Measurements from ENCODE around the gene NCKAP5.

Gene NCKAP5

DNA sequence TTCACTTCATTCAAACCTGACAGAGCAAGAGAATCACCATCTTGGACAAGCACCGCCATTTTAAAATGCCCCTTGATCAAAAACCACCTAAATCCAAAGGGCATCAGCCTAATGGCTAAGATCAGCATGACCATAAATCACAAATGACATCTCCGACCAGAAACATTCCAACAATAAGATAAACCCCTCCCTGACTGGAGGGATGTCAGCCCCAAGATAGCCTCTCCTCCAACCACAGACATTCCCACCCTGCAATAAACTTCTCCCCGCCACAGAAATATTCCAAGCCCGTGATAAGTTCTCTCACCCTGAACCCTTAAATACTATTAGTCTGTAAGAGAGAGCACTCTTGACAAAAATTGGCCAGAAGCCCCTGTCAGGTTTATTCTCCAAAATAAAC lies 876.7 kb downstream of the NCKAP5 start:
- TF ChIP-seq, protein P1, sequence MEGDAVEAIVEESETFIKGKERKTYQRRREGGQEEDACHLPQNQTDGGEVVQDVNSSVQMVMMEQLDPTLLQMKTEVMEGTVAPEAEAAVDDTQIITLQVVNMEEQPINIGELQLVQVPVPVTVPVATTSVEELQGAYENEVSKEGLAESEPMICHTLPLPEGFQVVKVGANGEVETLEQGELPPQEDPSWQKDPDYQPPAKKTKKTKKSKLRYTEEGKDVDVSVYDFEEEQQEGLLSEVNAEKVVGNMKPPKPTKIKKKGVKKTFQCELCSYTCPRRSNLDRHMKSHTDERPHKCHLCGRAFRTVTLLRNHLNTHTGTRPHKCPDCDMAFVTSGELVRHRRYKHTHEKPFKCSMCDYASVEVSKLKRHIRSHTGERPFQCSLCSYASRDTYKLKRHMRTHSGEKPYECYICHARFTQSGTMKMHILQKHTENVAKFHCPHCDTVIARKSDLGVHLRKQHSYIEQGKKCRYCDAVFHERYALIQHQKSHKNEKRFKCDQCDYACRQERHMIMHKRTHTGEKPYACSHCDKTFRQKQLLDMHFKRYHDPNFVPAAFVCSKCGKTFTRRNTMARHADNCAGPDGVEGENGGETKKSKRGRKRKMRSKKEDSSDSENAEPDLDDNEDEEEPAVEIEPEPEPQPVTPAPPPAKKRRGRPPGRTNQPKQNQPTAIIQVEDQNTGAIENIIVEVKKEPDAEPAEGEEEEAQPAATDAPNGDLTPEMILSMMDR (conservative IDR thresholded peaks at IDR 0.05; ENCODE audit: control insufficient read depth, insufficient read depth, low read depth, low read length): no peak
- no peak for DNase-seq (ENCODE audit: low read depth)
- no peak overlapping the region for H3K4me3 ChIP-seq (ENCODE audit: control insufficient read depth, low read depth, low read length)

DNA sequence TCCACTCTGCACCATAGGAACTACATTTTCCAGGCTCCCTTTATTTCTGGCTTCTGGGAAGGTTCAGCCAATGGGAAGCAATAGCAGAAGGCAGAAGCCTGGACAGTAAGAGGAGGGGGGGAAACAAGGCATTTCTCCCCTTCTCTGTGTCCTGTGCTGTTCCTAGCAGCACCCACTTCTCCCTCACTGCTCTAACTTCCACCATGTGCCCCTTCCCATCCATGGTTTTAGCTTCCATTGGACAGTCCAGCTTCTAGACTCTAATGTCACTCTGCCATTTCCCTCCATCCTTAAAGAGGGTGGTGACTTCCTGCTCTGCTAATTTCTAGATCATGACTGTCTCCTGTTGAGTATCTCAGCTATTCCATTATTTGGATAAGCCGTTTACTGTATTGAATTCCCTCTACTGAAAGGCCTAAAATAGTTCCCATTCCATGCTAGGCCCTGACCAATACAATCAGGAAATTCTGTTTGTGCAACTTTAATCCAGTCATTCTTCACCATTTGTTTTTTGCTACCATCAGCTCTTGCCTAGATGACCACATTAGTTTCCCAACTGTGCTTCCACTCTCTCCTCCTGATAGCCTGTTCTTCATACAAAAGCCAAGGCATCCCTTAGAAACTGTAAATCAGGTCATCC lies 877.5 kb downstream of the NCKAP5 start:
- no peak overlapping the region for H3K4me3 ChIP-seq (ENCODE audit: control insufficient read depth, low read depth, low read length)
- DNase-seq (ENCODE audit: low read depth): no peak
- TF ChIP-seq, protein P1 (conservative IDR thresholded peaks at IDR 0.05; ENCODE audit: control insufficient read depth, insufficient read depth, low read depth, low read length): no peak

GRCh38 chr2:132681766-132682165 lies 886.5 kb downstream of the NCKAP5 start:
- DNase-seq (ENCODE audit: low read depth): no peak
- no peak overlapping the region for H3K4me3 ChIP-seq (ENCODE audit: control insufficient read depth, low read depth, low read length)
- TF ChIP-seq, protein P1 (conservative IDR thresholded peaks at IDR 0.05; ENCODE audit: control insufficient read depth, insufficient read depth, low read depth, low read length): no peak

- no peak overlapping the region for H3K4me3 ChIP-seq (ENCODE audit: control insufficient read depth, low read depth, low read length)
- DNase-seq (ENCODE audit: low read depth): no peak
- TF ChIP-seq, protein P1 (conservative IDR thresholded peaks at IDR 0.05; ENCODE audit: control insufficient read depth, insufficient read depth, low read depth, low read length): no peak
Observed at GRCh38 chr2:132680544-132680943, 887.7 kb downstream of the NCKAP5 start.

GRCh38 chr2:132678483-132678882 lies 889.8 kb downstream of the NCKAP5 start:
- TF ChIP-seq, protein P1 (conservative IDR thresholded peaks at IDR 0.05; ENCODE audit: control insufficient read depth, insufficient read depth, low read depth, low read length): no peak
- no peak overlapping the region for H3K4me3 ChIP-seq (ENCODE audit: control insufficient read depth, low read depth, low read length)
- DNase-seq (ENCODE audit: low read depth): no peak

DNA sequence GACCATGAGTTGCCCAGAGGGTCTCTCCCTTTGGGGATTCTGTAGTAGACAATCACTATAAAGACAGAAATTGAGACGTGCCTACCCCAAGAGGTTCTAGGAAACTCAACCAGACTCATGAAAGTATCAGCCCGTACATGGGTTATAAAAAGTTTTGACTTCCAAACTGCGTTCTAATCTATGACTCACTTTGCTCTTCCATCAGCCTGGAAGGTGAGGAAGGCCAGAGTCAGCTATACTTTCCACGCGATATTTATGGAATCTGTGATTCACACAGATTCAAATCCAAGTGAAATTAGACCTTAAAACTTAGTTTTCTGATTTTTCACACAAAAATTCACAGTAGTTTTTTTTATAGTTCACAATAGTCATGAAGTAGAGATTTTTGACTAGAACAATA lies 890.6 kb downstream of the NCKAP5 start:
- DNase-seq (ENCODE audit: low read depth): no peak
- H3K4me3 ChIP-seq (ENCODE audit: control insufficient read depth, low read depth, low read length): no peak overlapping the region
- TF ChIP-seq, protein P1 (conservative IDR thresholded peaks at IDR 0.05; ENCODE audit: control insufficient read depth, insufficient read depth, low read depth, low read length): no peak

DNA sequence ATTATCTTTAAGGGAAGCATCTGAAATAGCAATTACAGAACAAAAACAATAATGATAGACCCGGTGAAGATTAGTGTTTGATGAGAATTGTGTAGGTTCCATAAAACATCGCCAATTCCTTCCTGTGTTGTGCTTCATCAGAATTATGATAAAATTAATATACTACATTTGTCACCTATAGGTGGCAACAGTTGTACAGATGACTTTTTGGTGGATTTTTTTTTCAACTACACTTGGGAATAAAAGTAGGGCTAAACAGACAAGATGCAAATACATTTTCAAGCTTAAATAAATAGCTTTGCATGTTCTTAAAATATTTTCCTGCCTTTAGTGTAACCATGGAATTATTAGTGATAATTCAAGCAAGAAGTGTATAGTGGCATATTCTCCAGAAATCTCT lies 891.3 kb downstream of the NCKAP5 start:
- H3K4me3 ChIP-seq (ENCODE audit: control insufficient read depth, low read depth, low read length): no peak overlapping the region
- DNase-seq (ENCODE audit: low read depth): no peak
- TF ChIP-seq, protein P1 (conservative IDR thresholded peaks at IDR 0.05; ENCODE audit: control insufficient read depth, insufficient read depth, low read depth, low read length): no peak

Measured in fibroblast of mammary gland (primary cell).